Activated T-helper 2 cell treated with anti-CD3 and anti-CD28 coated beads, Interferon-gamma antibody, Interleukin-2, Interleukin-4, amounts not matched to agents 10 μg/mL and 5 μg/mL and 100 μg/mL, durations not matched to agents 14 hours and 24 hours and 36 hours (primary cell): ENCODE results near the gene GGACT. TPM values are rescaled to one million over a fixed set of nuclear protein-coding genes. Genes with fewer than 3 reads are reported as not detected.
"Not testable (repeated sequence)": the region's sequence is repeated elsewhere in the genome, so short reads cannot be mapped to it uniquely, and the experiment has no call there.

Experiments used
- DNase-seq: peaks from one replicate; pipeline ENCODE4 v3.0.0; 2021; ENCODE audit warnings: low spot score
- H3K27ac Mint-ChIP-seq: one replicate; pipeline ENCODE4 v1.8.0; 2021; ENCODE audit warnings: mixed read lengths
- H3K27me3 Mint-ChIP-seq: one replicate; pipeline ENCODE4 v1.8.0; 2021; ENCODE audit warnings: low read depth, mixed read lengths
- H3K36me3 Mint-ChIP-seq: one replicate; pipeline ENCODE4 v1.8.0; 2021; ENCODE audit warnings: low read depth, mixed read lengths
- H3K4me1 Mint-ChIP-seq: one replicate; pipeline ENCODE4 v1.8.0; 2021; ENCODE audit warnings: low read depth, mixed read lengths
- H3K4me3 Mint-ChIP-seq: one replicate; pipeline ENCODE4 v1.8.0; 2021; ENCODE audit warnings: low read depth, mild to moderate bottlenecking, moderate library complexity, mixed read lengths
- H3K9me3 Mint-ChIP-seq: one replicate; pipeline ENCODE4 v1.8.0; 2021; ENCODE audit warnings: mixed read lengths
- intact Hi-C: fragments of 100-400 bp; cut with micrococcal nuclease; formaldehyde crosslinking; loops from one replicate; pipeline ENCODE4 v1.15.1; 2023
- total RNA-seq: library from RNA; stranded (reverse); gene quantifications from 2 replicates; pipeline ENCODE4 v1.2.3, GENCODE V29; 2022

Gene GGACT
- total RNA-seq, 1 donor from 2014 or later = 5.5 TPM

GRCh38 chr13:100594731-100595130, 6.1 kb upstream of the GGACT start:
- Mint-ChIP-seq H3K27ac (no peak overlapping the region), H3K4me3 (no peak overlapping the region), H3K27me3 (no peaks in the 10 kb centered on the region), H3K4me1 (peaks cover 6% of the 10 kb centered on the region), H3K36me3 (no peaks in the 10 kb centered on the region), H3K9me3 (no peaks in the 10 kb centered on the region)
- no peak for DNase-seq
- intact Hi-C loops = no loop called here

GRCh38 chr13:100594255-100594654, 5.7 kb upstream of the GGACT start:
- no peak for DNase-seq
- H3K27me3 Mint-ChIP-seq = no peaks in the 10 kb centered on the region
- no peak overlapping the region for H3K4me3 Mint-ChIP-seq
- H3K9me3 Mint-ChIP-seq = no peaks in the 10 kb centered on the region
- no peaks in the 10 kb centered on the region for H3K36me3 Mint-ChIP-seq
- H3K4me1 Mint-ChIP-seq = peaks cover 9% of the 10 kb centered on the region
- intact Hi-C loops = no loop called here
- H3K27ac Mint-ChIP-seq = no peak overlapping the region

- no peaks in the 10 kb centered on the region for H3K27me3 Mint-ChIP-seq
- H3K36me3 Mint-ChIP-seq = peaks cover 4% of the 10 kb centered on the region
- peaks cover 38% of the 10 kb centered on the region for H3K4me1 Mint-ChIP-seq
- H3K27ac Mint-ChIP-seq = peak overlapping the region; percentile 89
- H3K4me3 Mint-ChIP-seq = peak overlapping the region; percentile 74
- H3K9me3 Mint-ChIP-seq = peaks cover 1% of the 10 kb centered on the region
- intact Hi-C loops = loop anchor here (2.0 to 10.0 kb wide), 2 partner anchors 84 to 286 kb away; no protein-coding TSS in a partner anchor
- no peak for DNase-seq
Measured at GRCh38 chr13:100589178-100589725, 663 bp upstream of the GGACT start.

DNA sequence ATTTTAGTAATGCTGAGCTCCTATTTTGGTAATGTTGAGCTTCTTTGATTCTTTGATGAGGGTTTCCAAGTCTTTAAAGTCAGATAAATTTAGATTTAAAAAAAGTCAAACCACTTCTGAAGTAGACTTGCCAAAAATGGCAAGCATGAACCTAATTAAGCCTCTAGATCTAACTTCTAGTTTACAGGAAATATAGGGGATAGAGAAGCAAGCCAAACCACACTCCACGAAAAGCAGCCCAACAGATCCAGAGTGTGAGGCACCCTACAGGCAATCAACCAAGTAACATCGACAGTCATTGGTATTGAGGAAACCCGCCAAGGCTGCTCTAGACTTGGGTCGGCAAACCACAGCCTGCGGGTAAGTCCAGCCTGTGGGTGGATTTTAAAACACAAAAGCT, 3.7 kb downstream of the GGACT start:
- peaks cover 29% of the 10 kb centered on the region for H3K36me3 Mint-ChIP-seq
- no peaks in the 10 kb centered on the region for H3K27me3 Mint-ChIP-seq
- H3K4me1 Mint-ChIP-seq = peaks cover 57% of the 10 kb centered on the region
- H3K9me3 Mint-ChIP-seq = peaks cover 5% of the 10 kb centered on the region
- no peak overlapping the region for H3K4me3 Mint-ChIP-seq
- peak overlapping the region; percentile 8 for H3K27ac Mint-ChIP-seq
- DNase-seq = no peak
- intact Hi-C loops = loop anchor here (10.0 kb wide), 1 partner anchor 290 kb away; no protein-coding TSS in a partner anchor

- no peak for DNase-seq
- Mint-ChIP-seq H3K9me3 (peaks cover 5% of the 10 kb centered on the region), H3K27ac (no peak overlapping the region), H3K36me3 (peaks cover 32% of the 10 kb centered on the region), H3K4me1 (peaks cover 38% of the 10 kb centered on the region), H3K27me3 (no peaks in the 10 kb centered on the region), H3K4me3 (no peak overlapping the region)
- intact Hi-C loops = loop anchor here (10.0 kb wide), 1 partner anchor 293 kb away; no protein-coding TSS in a partner anchor
Measured at GRCh38 chr13:100581504-100581903, 7.1 kb downstream of the GGACT start.

DNA sequence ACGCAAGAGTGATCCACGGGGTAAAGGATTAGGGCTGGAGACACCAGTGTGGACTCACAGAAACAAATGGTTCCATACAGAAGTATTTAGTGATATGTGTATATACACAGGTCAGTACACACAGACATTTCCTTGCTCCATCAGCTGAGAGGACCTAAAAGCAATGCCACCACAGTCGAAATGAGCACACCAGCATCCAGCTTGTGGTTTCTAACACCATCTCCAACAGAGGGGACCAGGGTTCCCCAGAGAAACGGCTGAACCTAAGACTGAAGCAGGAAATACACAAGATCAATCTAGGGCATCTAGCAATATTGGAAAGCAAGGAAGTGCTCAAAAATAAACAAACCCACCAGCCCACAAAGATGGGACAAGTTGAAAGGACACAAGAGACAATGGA, 7.6 kb downstream of the GGACT start:
- intact Hi-C loops = loop anchor here (10.0 kb wide), 1 partner anchor 294 kb away; no protein-coding TSS in a partner anchor
- Mint-ChIP-seq H3K36me3 (peaks cover 30% of the 10 kb centered on the region), H3K4me3 (no peak overlapping the region), H3K27me3 (no peaks in the 10 kb centered on the region), H3K4me1 (peaks cover 36% of the 10 kb centered on the region), H3K27ac (no peak overlapping the region), H3K9me3 (peaks cover 5% of the 10 kb centered on the region)
- no peak for DNase-seq

GRCh38 chr13:100580045-100580444, 8.5 kb downstream of the GGACT start:
- H3K9me3 Mint-ChIP-seq = peaks cover 5% of the 10 kb centered on the region
- H3K27me3 Mint-ChIP-seq = no peaks in the 10 kb centered on the region
- no peak for DNase-seq
- peaks cover 34% of the 10 kb centered on the region for H3K4me1 Mint-ChIP-seq
- no peak overlapping the region for H3K4me3 Mint-ChIP-seq
- intact Hi-C loops = loop anchor here (10.0 kb wide), 1 partner anchor 295 kb away; no protein-coding TSS in a partner anchor
- peaks cover 29% of the 10 kb centered on the region for H3K36me3 Mint-ChIP-seq
- H3K27ac Mint-ChIP-seq = no peak overlapping the region

- H3K27ac Mint-ChIP-seq, H3K9me3 Mint-ChIP-seq, intact Hi-C loops, H3K4me3 Mint-ChIP-seq, DNase-seq, H3K27me3 Mint-ChIP-seq: not testable (repeated sequence)
- Mint-ChIP-seq H3K36me3 (peaks cover 20% of the 10 kb centered on the region), H3K4me1 (peaks cover 29% of the 10 kb centered on the region)
Measured at GRCh38 chr13:100577239-100577638, 11.3 kb downstream of the GGACT start.

DNA sequence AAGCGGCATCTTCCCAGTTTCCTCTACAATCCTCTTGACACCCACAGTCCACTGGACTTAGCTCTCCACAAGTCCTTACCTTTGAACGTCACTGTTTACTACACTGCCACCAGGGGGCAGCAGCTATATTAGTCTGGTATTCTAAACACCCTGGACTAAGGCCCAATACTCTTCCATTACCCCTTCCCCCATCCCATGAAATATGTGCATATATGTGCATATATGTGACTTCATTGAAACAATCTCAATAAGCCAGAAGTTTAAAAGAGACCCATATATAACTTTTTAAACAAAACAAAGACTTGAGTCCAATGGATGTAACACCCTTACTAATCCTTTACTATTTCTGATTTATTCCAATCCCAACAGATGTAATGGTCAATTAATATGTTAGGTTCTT, 15.5 kb downstream of the GGACT start:
- no peak overlapping the region for H3K27ac Mint-ChIP-seq
- H3K27me3 Mint-ChIP-seq = no peaks in the 10 kb centered on the region
- H3K36me3 Mint-ChIP-seq = no peaks in the 10 kb centered on the region
- DNase-seq = peak; percentile 47
- H3K4me1 Mint-ChIP-seq = peaks cover 16% of the 10 kb centered on the region
- no peaks in the 10 kb centered on the region for H3K9me3 Mint-ChIP-seq
- intact Hi-C loops = loop anchor here (1.0 to 2.0 kb wide), 3 partner anchors 15 to 554 kb away; partner anchors contain the start of gene GGACT
- no peak overlapping the region for H3K4me3 Mint-ChIP-seq

GRCh38 chr13:100566543-100566942, 22.0 kb downstream of the GGACT start:
- Mint-ChIP-seq H3K27ac (no peak overlapping the region), H3K27me3 (no peaks in the 10 kb centered on the region), H3K4me1 (no peaks in the 10 kb centered on the region), H3K36me3 (no peaks in the 10 kb centered on the region), H3K4me3 (no peak overlapping the region), H3K9me3 (no peaks in the 10 kb centered on the region)
- intact Hi-C loops = no loop called here
- DNase-seq = no peak

DNA sequence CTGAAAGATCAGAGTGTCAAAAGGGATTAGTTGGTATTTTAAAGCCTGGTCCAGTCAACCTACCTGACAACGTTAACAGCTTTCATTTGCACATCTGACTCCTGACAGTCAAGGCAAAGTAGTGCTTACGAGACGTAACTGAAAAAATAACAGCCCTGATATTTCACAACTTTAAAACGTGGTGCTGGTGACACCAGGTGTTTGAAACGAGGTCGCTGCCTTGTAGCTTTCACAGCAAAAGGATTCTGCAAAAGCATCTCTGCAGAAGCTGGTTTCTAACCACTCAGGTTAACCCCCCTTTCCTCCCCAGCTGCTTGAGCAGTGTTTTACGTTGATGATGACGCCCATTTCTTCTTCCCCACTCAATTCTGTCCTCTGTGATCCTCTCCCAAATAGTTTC, 23.3 kb downstream of the GGACT start:
- no peaks in the 10 kb centered on the region for H3K9me3 Mint-ChIP-seq
- intact Hi-C loops = no loop called here
- H3K27me3 Mint-ChIP-seq = no peaks in the 10 kb centered on the region
- H3K4me3 Mint-ChIP-seq = no peak overlapping the region
- H3K4me1 Mint-ChIP-seq = no peaks in the 10 kb centered on the region
- DNase-seq = no peak
- H3K36me3 Mint-ChIP-seq = no peaks in the 10 kb centered on the region
- H3K27ac Mint-ChIP-seq = no peak overlapping the region

GRCh38 chr13:100564444-100565223, 24.0 kb downstream of the GGACT start:
- Mint-ChIP-seq H3K4me3 (no peak overlapping the region), H3K9me3 (no peaks in the 10 kb centered on the region), H3K4me1 (no peaks in the 10 kb centered on the region), H3K36me3 (no peaks in the 10 kb centered on the region), H3K27me3 (no peaks in the 10 kb centered on the region), H3K27ac (no peak overlapping the region)
- intact Hi-C loops = no loop called here
- no peak for DNase-seq

DNA sequence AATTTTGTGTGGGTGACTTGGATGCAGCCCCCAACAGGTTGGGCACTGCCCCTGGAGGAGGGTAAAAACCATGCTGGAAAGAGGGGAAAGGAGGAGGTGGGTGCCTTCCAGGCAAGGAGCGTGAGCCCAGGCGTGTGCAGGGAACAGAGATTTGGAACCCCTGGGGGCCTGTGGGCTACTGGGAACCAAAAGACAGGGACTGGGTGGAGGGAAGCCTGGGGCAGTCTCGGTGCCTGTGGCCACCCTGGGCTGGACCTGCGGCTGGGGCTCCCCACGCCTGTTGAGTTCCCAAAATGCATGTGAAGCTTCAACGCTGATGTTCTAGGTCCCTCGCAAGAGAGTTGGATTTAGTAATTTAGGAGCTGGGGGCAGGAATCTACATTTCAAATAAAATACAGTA, 24.8 kb downstream of the GGACT start:
- intact Hi-C loops = no loop called here
- Mint-ChIP-seq H3K4me1 (no peaks in the 10 kb centered on the region), H3K4me3 (no peak overlapping the region), H3K27me3 (no peaks in the 10 kb centered on the region), H3K36me3 (no peaks in the 10 kb centered on the region), H3K9me3 (no peaks in the 10 kb centered on the region), H3K27ac (no peak overlapping the region)
- no peak for DNase-seq
